Gastroesophageal sphincter (tissue), 4 donors: ENCODE measurements around the gene C10orf143. TPM values are rescaled to one million over a fixed set of nuclear protein-coding genes. Genes with fewer than 3 reads are reported as not detected.

Experiments used
- ATAC-seq: fragments of 150-250 bp; one replicate; pipeline ENCODE4 v1.9.1; 2016; ENCODE audit warnings: mild to moderate bottlenecking, moderate library complexity
- H3K27ac ChIP-seq, 4 donors: fragments of 200-600 bp; sonication (generic) in 3 of 4; 1 replicate in 3 of 4; 2 replicates in 1 of 4; pipeline ENCODE4 v1.5.1; 2016 to 2019
- H3K27me3 ChIP-seq: fragments of 200-600 bp; sonication (generic); one replicate; pipeline ENCODE4 v1.5.1; 2019
- H3K36me3 ChIP-seq, 2 donors: fragments of 200-600 bp; sonication (generic); one replicate each; pipeline ENCODE4 v1.5.1; 2019; ENCODE audit warnings: control low read depth in 1 of 2
- H3K4me1 ChIP-seq, 3 donors: fragments of 200-600 bp; sonication (generic); 1 replicate in 2 of 3; 2 replicates in 1 of 3; pipeline ENCODE4 v1.5.1; 2016 to 2019; ENCODE audit warnings: control low read depth in 2 of 3
- H3K4me3 ChIP-seq, 2 donors: fragments of 200-600 bp; sonication (generic); one replicate each; pipeline ENCODE4 v1.5.1; 2019; ENCODE audit warnings: mild to moderate bottlenecking in 1 of 2, moderate library complexity in 1 of 2
- H3K9me3 ChIP-seq, 3 donors: fragments of 200-600 bp; sonication (generic); one replicate each; pipeline ENCODE4 v1.5.1; 2017 to 2019; ENCODE audit warnings: control low read depth in 2 of 3
- EP300 ChIP-seq: sonication (generic); formaldehyde crosslinking; IDR thresholded peaks from one replicate; pipeline ENCODE4 v1.6.1; 2017; ENCODE audit warnings: antibody characterized with exemption, mild to moderate bottlenecking
- POLR2A ChIP-seq, 2 donors: fragments of 450-650 bp; IDR thresholded peaks; one replicate each; pipeline ENCODE4 v1.6.1; 2017; ENCODE audit warnings: antibody characterized with exemption in 2 of 2, mild to moderate bottlenecking in 2 of 2, moderate library complexity in 1 of 2
- POLR2AphosphoS5 ChIP-seq: sonication (generic); formaldehyde crosslinking; IDR thresholded peaks from one replicate; pipeline ENCODE4 v1.6.1; 2017; ENCODE audit warnings: antibody characterized with exemption
- WGBS, 2 donors: methylation state at CpG; one replicate each; pipeline ENCODE4 v1.1.5; 2018; ENCODE audit warnings: low coverage in 1 of 2; 5-methylcytosine and 5-hydroxymethylcytosine counted together
- total RNA-seq, 4 donors: library from RNA; depleted of rRNA; stranded (reverse); fragments of >200 nt; gene quantifications; one replicate each; pipeline ENCODE4 v1.1.0, GENCODE V29; 2016
- TF ChIP-seq, protein P1 (sequence below), 4 experiments: fragments of 200-600 bp in 2 of 4; fragments of 450-650 bp in 2 of 4; sonication (generic) in 1 of 4; IDR thresholded peaks; one replicate each; pipeline ENCODE4 v1.5.1; 2017 to 2019; ENCODE audit warnings: antibody characterized with exemption in 4 of 4, mild to moderate bottlenecking in 2 of 4, moderate library complexity in 2 of 4

The C10orf143 gene
- total RNA-seq, 4 donors from 2014 or later, result 1.1 to 5.4 (median 4.6) TPM

DNA sequence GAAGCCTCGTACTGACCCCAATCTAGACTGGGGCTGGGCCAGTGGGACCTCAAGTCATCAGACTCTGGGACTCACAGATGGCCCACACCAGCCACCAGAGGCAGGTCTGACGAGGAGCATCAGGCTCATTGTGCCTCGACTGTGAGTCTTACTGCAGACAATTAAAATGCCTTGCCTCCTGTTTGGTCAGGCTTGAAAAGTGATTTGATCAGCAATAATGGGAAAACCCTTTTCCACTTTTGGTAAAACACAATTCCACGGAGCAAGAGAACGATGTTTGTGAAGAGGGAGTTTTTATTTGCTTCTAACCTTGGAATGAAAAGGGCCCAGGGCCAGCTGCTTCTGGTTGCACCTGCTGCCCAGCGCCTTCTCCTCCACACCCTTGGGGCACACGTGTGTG lies 43.9 kb downstream of the C10orf143 start:
- H3K27me3 ChIP-seq, result no peaks in the 10 kb centered on the region
- peaks cover 0 to 40% of the 10 kb centered on the region in 2 donors for H3K36me3 ChIP-seq
- no peaks in the 10 kb centered on the region for H3K9me3 ChIP-seq
- no peak overlapping the region for H3K27ac ChIP-seq
- no peak overlapping the region for H3K4me3 ChIP-seq
- 85% methylated on average over 5 of the region's 7 CpGs; no CpG with 5 or more reads in 1 of the 2 donors for WGBS, 2 donors
- no peak for ATAC-seq
- TF ChIP-seq EP300 (no peak), POLR2AphosphoS5 (no peak), POLR2A (IDR thresholded peaks at IDR 0.05) (no peak)
- TF ChIP-seq, protein P1, sequence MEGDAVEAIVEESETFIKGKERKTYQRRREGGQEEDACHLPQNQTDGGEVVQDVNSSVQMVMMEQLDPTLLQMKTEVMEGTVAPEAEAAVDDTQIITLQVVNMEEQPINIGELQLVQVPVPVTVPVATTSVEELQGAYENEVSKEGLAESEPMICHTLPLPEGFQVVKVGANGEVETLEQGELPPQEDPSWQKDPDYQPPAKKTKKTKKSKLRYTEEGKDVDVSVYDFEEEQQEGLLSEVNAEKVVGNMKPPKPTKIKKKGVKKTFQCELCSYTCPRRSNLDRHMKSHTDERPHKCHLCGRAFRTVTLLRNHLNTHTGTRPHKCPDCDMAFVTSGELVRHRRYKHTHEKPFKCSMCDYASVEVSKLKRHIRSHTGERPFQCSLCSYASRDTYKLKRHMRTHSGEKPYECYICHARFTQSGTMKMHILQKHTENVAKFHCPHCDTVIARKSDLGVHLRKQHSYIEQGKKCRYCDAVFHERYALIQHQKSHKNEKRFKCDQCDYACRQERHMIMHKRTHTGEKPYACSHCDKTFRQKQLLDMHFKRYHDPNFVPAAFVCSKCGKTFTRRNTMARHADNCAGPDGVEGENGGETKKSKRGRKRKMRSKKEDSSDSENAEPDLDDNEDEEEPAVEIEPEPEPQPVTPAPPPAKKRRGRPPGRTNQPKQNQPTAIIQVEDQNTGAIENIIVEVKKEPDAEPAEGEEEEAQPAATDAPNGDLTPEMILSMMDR (IDR thresholded peaks at IDR 0.05), result no peak
- no peaks in the 10 kb centered on the region for H3K4me1 ChIP-seq

DNA sequence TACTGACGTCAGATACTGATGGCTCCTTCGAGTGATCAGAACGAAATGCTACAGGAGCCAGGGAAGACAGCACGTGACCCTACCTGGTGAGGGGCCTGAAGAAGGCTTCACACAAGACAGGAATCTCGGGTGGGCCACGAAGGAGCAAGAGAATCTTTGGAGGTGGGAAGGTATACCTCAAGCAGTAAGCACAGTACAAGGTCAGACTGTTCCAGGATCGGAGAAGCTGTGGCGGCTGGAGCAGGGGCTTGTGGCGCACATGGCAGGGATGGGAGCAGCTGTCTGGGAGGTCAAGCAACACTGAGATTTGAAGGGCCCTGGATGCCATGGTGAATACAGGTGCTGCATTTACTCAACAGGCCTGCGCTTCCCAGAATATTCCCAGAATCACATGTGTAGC lies 45.4 kb downstream of the C10orf143 start:
- TF ChIP-seq, protein P1 (IDR thresholded peaks at IDR 0.05), result no peak
- TF ChIP-seq EP300, result no peak
- TF ChIP-seq POLR2AphosphoS5, result no peak
- TF ChIP-seq POLR2A (IDR thresholded peaks at IDR 0.05), result no peak
- no peak overlapping the region for H3K27ac ChIP-seq
- H3K9me3 ChIP-seq, result no peaks in the 10 kb centered on the region
- no peaks in the 10 kb centered on the region for H3K4me1 ChIP-seq
- ATAC-seq, result no peak
- WGBS, 2 donors, result 69 to 87% methylated on average over 4 to 7 of the region's 10 CpGs
- no peaks in the 10 kb centered on the region for H3K27me3 ChIP-seq
- peaks cover 0 to 42% of the 10 kb centered on the region in 2 donors for H3K36me3 ChIP-seq
- no peak overlapping the region for H3K4me3 ChIP-seq

DNA sequence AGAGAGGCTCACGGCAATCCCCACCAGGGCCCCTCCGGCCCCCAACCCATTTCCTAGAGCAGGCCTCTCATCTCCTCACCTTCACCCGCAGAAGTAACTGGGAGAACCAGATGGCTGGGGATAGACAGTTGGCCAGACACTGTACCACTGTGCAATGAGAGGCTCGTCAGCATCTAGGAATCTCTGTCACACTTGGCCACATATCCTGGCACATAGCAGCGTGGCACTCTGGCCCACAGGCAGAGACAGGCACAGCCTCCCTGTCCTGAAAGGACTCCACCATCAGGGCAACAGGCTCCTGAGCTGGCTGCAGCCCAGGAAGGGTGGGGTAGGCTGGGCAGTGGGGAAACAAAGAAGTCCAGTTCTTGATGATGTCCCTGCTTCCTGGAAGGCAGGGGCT lies 45.8 kb downstream of the C10orf143 start:
- Histone ChIP-seq H3K4me3 (no peak overlapping the region), H3K4me1 (no peaks in the 10 kb centered on the region), H3K27ac (no peak overlapping the region), H3K36me3 (peaks cover 0 to 42% of the 10 kb centered on the region in 2 donors), H3K9me3 (no peaks in the 10 kb centered on the region), H3K27me3 (no peaks in the 10 kb centered on the region)
- ATAC-seq, result no peak
- no peak for TF ChIP-seq EP300
- TF ChIP-seq, protein P1 (IDR thresholded peaks at IDR 0.05), result no peak
- no peak for TF ChIP-seq POLR2AphosphoS5
- no peak for TF ChIP-seq POLR2A (IDR thresholded peaks at IDR 0.05)
- WGBS, 2 donors, result 85 to 91% methylated on average over 3 of the region's 5 CpGs

DNA sequence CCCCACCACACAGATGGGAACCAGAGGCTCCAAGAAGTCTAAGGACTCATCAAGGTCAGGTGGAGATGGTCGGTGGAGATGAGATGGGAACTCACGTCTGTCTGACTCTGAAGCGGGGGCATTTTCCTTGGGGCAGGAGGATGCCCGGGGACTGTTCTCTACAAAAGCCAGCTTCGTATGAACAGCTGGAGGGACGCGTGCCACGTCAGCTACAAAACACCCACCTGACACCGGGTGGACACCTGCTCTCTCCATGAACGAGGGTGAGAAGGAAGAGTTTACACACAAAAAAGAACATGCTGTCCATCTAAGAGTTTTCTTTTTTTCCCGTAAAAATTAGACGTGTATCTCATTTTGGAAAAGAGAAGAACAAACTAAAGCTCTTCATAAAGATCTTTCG lies 47.7 kb downstream of the C10orf143 start:
- 91 to 96% methylated on average over 6 to 12 of the region's 13 CpGs for WGBS, 2 donors
- no peak for ATAC-seq

DNA sequence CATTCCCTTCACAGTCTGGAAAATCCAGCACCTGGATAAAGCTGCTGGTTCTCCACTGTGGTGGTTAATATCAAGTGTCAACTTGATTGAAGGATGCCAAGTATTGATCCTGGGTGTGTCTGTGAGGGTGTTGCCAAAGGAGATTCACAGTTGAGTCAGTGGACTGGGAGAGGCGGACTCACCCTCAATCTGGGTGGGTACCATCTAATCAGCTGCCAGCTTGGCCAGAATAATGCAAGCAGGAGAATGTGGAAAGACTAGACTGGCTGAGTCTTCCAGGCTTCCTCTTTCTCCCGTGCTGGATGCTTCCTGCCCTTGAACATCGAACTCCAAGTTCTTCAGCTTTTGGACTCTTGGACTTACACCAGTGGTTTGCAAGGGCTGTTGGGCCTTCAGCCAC lies 48.4 kb downstream of the C10orf143 start:
- ATAC-seq, result no peak
- 77 to 100% methylated on average over 1 to 2 of the region's 3 CpGs for WGBS, 2 donors
- no peaks in the 10 kb centered on the region for H3K9me3 ChIP-seq

More for the DNA sequence above, 47.7 kb downstream of the C10orf143 start:
- no peak for TF ChIP-seq POLR2A (IDR thresholded peaks at IDR 0.05)
- no peak for TF ChIP-seq EP300
- TF ChIP-seq POLR2AphosphoS5, result no peak
- Histone ChIP-seq H3K4me3 (no peak overlapping the region), H3K4me1 (no peaks in the 10 kb centered on the region), H3K27ac (no peak overlapping the region), H3K27me3 (no peaks in the 10 kb centered on the region), H3K36me3 (peaks cover 0 to 39% of the 10 kb centered on the region in 2 donors), H3K9me3 (no peaks in the 10 kb centered on the region)

More for the DNA sequence above, 48.4 kb downstream of the C10orf143 start:
- Histone ChIP-seq H3K4me1 (no peaks in the 10 kb centered on the region), H3K27ac (no peak overlapping the region), H3K4me3 (no peak overlapping the region), H3K36me3 (peaks cover 0 to 31% of the 10 kb centered on the region in 2 donors), H3K27me3 (no peaks in the 10 kb centered on the region)
- TF ChIP-seq EP300 (no peak), POLR2A (IDR thresholded peaks at IDR 0.05) (no peak), POLR2AphosphoS5 (no peak)
- TF ChIP-seq, protein P1 (IDR thresholded peaks at IDR 0.05), result no peak
